ENCODE data around the gene PIK3C2A. TPM values are rescaled to one million over a fixed set of nuclear protein-coding genes. Genes with fewer than 3 reads are reported as not detected.
"Not testable (repeated sequence)": the region's sequence is repeated elsewhere in the genome, so short reads cannot be mapped to it uniquely, and the experiment has no call there.

Gene PIK3C2A
- total RNA-seq, 1 donor from 2014 or later, result 96.8 TPM

DNA sequence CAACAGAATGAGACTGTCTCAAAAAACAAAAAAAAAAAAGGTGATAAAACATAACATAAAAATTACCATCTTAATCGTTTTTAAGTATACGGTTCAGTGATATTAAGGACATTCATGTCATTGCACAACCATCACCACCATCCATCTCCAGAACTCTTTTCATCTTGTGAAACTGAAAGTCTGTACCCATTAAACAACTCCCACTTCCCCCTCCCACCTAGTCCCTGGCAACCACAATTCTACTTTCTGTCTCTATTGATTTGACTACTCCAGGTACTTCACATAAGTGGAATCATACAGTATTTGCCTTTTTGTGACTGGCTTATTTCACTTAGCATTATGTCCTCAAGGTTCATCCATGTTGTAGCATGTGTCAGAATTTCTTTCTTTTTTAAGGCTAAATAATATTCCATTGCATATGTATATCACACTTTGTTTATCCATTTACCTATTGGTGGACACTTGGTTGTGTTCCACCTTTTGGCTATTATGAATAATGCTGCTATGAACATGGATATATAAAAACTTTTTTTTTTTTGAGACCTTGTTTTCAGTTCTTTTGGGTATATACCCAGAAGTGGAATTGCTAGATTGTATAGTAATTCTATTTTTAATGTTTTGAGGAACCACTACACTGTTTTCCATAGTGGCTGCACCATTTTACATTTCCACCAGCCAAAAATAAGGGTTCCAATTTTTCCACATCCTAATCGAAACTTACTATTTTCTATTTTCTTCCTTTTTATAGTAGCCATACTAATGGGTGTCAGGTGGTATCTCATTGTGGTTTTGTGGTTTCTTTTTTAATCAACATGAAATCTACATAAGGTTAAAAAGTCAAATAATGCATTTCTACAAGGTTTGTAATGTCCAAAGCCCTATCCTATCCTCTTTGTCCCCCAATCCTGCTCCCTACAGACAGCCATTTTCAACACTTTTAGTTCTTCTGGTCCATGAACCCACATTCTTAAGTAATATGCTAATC is 23.4 kb upstream of the PIK3C2A start:
- H3K27ac ChIP-seq, result no peak overlapping the region

DNA sequence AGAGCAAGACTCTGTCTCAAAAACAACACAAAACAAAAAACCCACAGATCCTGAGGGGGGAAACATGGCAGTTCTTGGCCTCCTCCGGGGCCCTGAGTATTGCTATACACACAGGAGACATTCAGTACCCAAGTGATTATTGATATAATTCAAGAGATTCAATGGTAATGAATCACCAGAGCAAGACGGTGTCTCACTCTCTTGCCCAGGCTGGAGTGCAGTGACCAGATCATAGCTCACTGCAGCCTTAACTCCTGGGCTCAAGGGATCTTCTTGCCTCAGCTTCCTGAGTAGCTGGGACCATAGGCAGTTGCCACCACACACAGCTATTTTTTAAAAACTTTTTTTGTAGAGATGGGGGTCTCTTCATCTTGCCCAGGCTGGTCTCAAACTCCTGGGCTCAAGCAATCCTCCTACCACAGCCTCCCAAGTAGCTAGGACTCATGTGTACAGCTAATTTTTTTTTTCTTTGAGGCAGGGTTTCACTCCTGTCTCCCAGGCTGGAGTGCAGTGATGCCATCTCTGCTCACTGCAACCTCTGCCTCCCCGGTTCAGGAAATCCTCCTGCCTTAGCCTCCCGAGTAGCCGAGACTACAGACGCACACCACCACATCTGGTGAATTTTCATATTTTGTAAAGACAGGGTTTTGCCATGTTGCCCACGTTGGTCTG is 21.8 kb upstream of the PIK3C2A start:
- H3K9me3 ChIP-seq, result no peaks in the 10 kb centered on the region
- H3K27me3 ChIP-seq, result no peaks in the 10 kb centered on the region
- no peak for ATAC-seq
- no peak overlapping the region for H3K4me3 ChIP-seq
- TF ChIP-seq, protein P1, sequence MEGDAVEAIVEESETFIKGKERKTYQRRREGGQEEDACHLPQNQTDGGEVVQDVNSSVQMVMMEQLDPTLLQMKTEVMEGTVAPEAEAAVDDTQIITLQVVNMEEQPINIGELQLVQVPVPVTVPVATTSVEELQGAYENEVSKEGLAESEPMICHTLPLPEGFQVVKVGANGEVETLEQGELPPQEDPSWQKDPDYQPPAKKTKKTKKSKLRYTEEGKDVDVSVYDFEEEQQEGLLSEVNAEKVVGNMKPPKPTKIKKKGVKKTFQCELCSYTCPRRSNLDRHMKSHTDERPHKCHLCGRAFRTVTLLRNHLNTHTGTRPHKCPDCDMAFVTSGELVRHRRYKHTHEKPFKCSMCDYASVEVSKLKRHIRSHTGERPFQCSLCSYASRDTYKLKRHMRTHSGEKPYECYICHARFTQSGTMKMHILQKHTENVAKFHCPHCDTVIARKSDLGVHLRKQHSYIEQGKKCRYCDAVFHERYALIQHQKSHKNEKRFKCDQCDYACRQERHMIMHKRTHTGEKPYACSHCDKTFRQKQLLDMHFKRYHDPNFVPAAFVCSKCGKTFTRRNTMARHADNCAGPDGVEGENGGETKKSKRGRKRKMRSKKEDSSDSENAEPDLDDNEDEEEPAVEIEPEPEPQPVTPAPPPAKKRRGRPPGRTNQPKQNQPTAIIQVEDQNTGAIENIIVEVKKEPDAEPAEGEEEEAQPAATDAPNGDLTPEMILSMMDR (IDR thresholded peaks at IDR 0.05), result no peak
- H3K36me3 ChIP-seq, result no peaks in the 10 kb centered on the region
- no peak for DNase-seq
- intact Hi-C loops (cut with DNase I), result no loop called here
- no peak overlapping the region for H3K27ac ChIP-seq
- H3K4me1 ChIP-seq, result no peaks in the 10 kb centered on the region

More for the DNA sequence above, 23.4 kb upstream of the PIK3C2A start:
- Histone ChIP-seq H3K9me3 (no peaks in the 10 kb centered on the region), H3K4me3 (no peak overlapping the region), H3K4me1 (no peaks in the 10 kb centered on the region), H3K36me3 (no peaks in the 10 kb centered on the region), H3K27me3 (no peaks in the 10 kb centered on the region)
- TF ChIP-seq, protein P1 (IDR thresholded peaks at IDR 0.05), result no peak
- DNase-seq (no peak), ATAC-seq (peak; percentile 31)
- intact Hi-C loops (cut with DNase I), result no loop called here

DNA sequence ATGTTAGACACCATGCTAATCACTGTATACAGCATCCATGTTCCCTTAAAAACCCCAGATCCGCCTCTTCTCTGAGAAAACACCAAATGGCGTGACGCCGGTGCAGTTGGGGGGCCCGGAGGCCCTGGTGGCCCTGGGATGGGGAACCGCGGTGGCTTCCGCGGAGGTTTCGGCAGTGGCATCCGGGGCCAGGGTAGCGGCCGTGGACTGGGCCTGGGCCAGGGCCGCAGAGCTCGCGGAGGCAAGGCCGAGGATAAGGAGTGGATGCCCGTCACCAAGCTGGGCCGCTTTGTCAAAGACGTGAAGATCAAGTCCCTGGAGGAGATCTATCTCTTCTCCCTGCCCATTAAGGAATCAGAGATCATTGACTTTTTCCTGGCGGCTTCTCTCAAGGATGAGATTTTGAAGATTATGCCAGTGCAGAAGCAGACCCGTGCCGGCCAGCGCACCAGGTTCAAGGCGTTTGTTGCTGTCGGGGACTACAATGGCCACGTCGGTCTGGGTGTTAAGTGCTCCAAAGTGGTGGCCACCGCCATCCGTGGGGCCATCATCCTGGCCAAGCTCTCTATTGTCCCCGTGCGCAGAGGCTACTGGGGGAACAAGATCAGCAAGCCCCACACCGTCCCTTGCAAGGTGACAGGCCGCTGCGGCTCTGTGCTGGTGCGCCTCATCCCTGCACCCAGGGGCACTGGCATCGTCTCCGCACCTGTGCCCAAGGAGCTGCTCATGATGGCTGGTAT is 20.6 kb upstream of the PIK3C2A start:
- H3K36me3 ChIP-seq; H3K27ac ChIP-seq; H3K4me1 ChIP-seq; H3K4me3 ChIP-seq; ATAC-seq; H3K27me3 ChIP-seq; intact Hi-C loops (cut with DNase I); H3K9me3 ChIP-seq; DNase-seq: not testable (repeated sequence)

DNA sequence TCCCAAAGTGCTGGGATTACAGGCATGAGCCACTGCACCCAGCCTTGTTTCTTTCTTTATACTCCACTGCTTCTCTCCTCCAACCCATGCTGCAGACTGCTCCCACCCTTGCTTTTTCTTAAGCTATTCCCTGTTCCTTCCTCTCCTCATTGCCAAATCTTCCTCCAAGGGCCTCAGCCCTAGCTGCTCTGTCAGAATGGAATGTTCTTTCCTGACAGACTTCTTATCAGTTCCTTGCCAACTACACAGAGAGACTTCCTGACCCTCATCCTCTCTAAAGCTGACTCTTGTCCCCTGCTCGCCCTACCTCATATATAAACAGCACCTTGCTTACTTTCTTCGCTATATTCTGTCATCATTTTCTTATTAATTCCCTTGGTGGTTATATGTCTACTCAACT is 16.9 kb upstream of the PIK3C2A start:
- Histone ChIP-seq H3K27ac (peak overlapping the region; percentile 17), H3K27me3 (no peaks in the 10 kb centered on the region), H3K9me3 (no peaks in the 10 kb centered on the region), H3K4me3 (peak overlapping the region; percentile 25), H3K4me1 (no peaks in the 10 kb centered on the region), H3K36me3 (no peaks in the 10 kb centered on the region)
- intact Hi-C loops (cut with DNase I), result no loop called here
- ATAC-seq (peak; percentile 90), DNase-seq (no peak)
- TF ChIP-seq, protein P1 (IDR thresholded peaks at IDR 0.05), result no peak

DNA sequence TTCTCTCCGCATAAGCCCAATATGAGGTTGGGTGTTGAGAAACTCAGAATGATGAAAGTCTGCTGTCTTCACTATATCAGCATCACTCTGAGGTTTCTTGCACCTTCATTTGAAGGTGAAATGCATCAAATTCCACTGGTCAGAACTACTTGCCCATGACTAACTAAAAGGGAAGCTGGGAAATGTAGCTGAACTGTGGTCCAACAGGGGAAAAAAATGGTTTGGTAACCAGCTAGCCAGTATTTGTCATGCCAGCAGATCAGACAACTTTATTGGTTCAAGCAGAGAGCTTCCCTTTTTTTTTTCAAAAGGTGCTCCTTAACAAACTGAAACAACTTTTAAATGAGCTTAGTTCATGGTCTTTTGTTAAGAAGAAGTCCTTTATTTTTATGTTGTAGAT is 14.2 kb upstream of the PIK3C2A start:
- Histone ChIP-seq H3K4me1 (no peaks in the 10 kb centered on the region), H3K27ac (no peak overlapping the region), H3K9me3 (no peaks in the 10 kb centered on the region), H3K36me3 (no peaks in the 10 kb centered on the region), H3K27me3 (no peaks in the 10 kb centered on the region), H3K4me3 (no peak overlapping the region)
- ATAC-seq (no peak), DNase-seq (no peak)
- TF ChIP-seq, protein P1 (IDR thresholded peaks at IDR 0.05), result no peak
- intact Hi-C loops (cut with DNase I), result no loop called here
